NCI-H1436 treated with DMSO at 0.1 percent for 48 hours (cell line): Measurements from ENCODE around the gene CDKAL1.
"Not testable (repeated sequence)": the region's sequence is repeated elsewhere in the genome, so short reads cannot be mapped to it uniquely, and the experiment has no call there.

Experiments used
- DNase-seq: peaks from one replicate; lab custom pipeline; 2025; lab: John Stamatoyannopoulos, UW

CDKAL1 gene

GRCh38 chr6:20554326-20554725 is 20.1 kb downstream of the CDKAL1 start:
- DNase-seq, result no peak

GRCh38 chr6:20554817-20555216 is 20.6 kb downstream of the CDKAL1 start:
- DNase-seq, result no peak

GRCh38 chr6:20559924-20560551 is 25.8 kb downstream of the CDKAL1 start:
- DNase-seq, result no peak

- no peak for DNase-seq
Measured at GRCh38 chr6:20563377-20563776, 29.1 kb downstream of the CDKAL1 start.

GRCh38 chr6:20564269-20564668 is 30.0 kb downstream of the CDKAL1 start:
- DNase-seq, result peak; percentile 49

- no peak for DNase-seq
Measured at GRCh38 chr6:20564777-20565176, 30.5 kb downstream of the CDKAL1 start.

- DNase-seq, result no peak
Measured at GRCh38 chr6:20565342-20565741, 31.1 kb downstream of the CDKAL1 start.

GRCh38 chr6:20566109-20566508 is 31.9 kb downstream of the CDKAL1 start:
- no peak for DNase-seq

- peak; percentile 61 for DNase-seq
Measured at GRCh38 chr6:20569000-20569610, 34.8 kb downstream of the CDKAL1 start.

- no peak for DNase-seq
Measured at GRCh38 chr6:20571261-20571660, 37.0 kb downstream of the CDKAL1 start.

GRCh38 chr6:20572288-20572687 is 38.0 kb downstream of the CDKAL1 start:
- DNase-seq, result no peak

- no peak for DNase-seq
Measured at GRCh38 chr6:20572940-20573339, 38.7 kb downstream of the CDKAL1 start.

- no peak for DNase-seq
Measured at GRCh38 chr6:20574355-20574754, 40.1 kb downstream of the CDKAL1 start.

- no peak for DNase-seq
Measured at GRCh38 chr6:20575125-20575524, 40.9 kb downstream of the CDKAL1 start.

GRCh38 chr6:20575704-20576451 is 41.6 kb downstream of the CDKAL1 start:
- DNase-seq, result no peak

GRCh38 chr6:20577173-20577688 is 43.0 kb downstream of the CDKAL1 start:
- no peak for DNase-seq

- DNase-seq, result no peak
Measured at GRCh38 chr6:20581070-20581469, 46.8 kb downstream of the CDKAL1 start.

GRCh38 chr6:20582586-20583443 is 48.6 kb downstream of the CDKAL1 start:
- no peak for DNase-seq

GRCh38 chr6:20583444-20583800 is 49.2 kb downstream of the CDKAL1 start:
- DNase-seq, result peak; percentile 64

- DNase-seq, result no peak
Measured at GRCh38 chr6:20584100-20584731, 50.0 kb downstream of the CDKAL1 start.

- no peak for DNase-seq
Measured at GRCh38 chr6:20589266-20589665, 55.0 kb downstream of the CDKAL1 start.

- not testable (repeated sequence) for DNase-seq
Measured at GRCh38 chr6:20590476-20590875, 56.2 kb downstream of the CDKAL1 start.
